ENCODE measurements around the gene BPIFB1. TPM values are rescaled to one million over a fixed set of nuclear protein-coding genes. Genes with fewer than 3 reads are reported as not detected.

BPIFB1 gene
- total and polyA plus RNA-seq, 2 donors (not counting 1 experiment from before 2014, with no cell fraction given), result not detected

- Histone ChIP-seq H3K9ac (ENCODE audit: insufficient read depth, low read length) (no peak overlapping the region), H3K36me3 (ENCODE audit: control insufficient read depth, insufficient read depth, low read length) (no peaks in the 10 kb centered on the region), H3K4me2 (ENCODE audit: extremely low read depth, insufficient read depth, low read length) (no peak overlapping the region), H3K27me3 (ENCODE audit: control insufficient read depth, insufficient read depth, low read length) (peaks cover 3% of the 10 kb centered on the region), H3K4me3 (replicated peaks in 1 of 4; ENCODE audit: control extremely low read depth in 1 of 4, insufficient read depth in 1 of 4, low read depth in 3 of 4, low read length in 4 of 4) (no peak overlapping the region), H2AFZ (ENCODE audit: low read length) (no peak overlapping the region), H3K27ac (ENCODE audit: insufficient read depth, low read length) (no peak overlapping the region), H3K4me1 (ENCODE audit: control insufficient read depth, extremely low read depth, insufficient read depth, low read length) (no peaks in the 10 kb centered on the region), H4K20me1 (ENCODE audit: control insufficient read depth, extremely low read depth, insufficient read depth, low read length) (no peaks in the 10 kb centered on the region), H3K79me2 (ENCODE audit: control insufficient read depth, insufficient read depth, low read length) (no peaks in the 10 kb centered on the region), H3K9me3 (ENCODE audit: control insufficient read depth, insufficient read depth, low read depth, low read length) (no peaks in the 10 kb centered on the region)
- no peak for TF ChIP-seq EZH2 (IDR thresholded peaks at IDR 0.05; ENCODE audit: low read length, missing control alignments)
- TF ChIP-seq, protein P1, sequence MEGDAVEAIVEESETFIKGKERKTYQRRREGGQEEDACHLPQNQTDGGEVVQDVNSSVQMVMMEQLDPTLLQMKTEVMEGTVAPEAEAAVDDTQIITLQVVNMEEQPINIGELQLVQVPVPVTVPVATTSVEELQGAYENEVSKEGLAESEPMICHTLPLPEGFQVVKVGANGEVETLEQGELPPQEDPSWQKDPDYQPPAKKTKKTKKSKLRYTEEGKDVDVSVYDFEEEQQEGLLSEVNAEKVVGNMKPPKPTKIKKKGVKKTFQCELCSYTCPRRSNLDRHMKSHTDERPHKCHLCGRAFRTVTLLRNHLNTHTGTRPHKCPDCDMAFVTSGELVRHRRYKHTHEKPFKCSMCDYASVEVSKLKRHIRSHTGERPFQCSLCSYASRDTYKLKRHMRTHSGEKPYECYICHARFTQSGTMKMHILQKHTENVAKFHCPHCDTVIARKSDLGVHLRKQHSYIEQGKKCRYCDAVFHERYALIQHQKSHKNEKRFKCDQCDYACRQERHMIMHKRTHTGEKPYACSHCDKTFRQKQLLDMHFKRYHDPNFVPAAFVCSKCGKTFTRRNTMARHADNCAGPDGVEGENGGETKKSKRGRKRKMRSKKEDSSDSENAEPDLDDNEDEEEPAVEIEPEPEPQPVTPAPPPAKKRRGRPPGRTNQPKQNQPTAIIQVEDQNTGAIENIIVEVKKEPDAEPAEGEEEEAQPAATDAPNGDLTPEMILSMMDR (conservative IDR thresholded peaks at IDR 0.05 in 1 of 2, IDR thresholded peaks at IDR 0.05 in 1 of 2; ENCODE audit: low read depth in 1 of 2, low read length in 2 of 2), result no peak
- no peak for DNase-seq (ENCODE audit: low read depth in 2 of 2)
Observed at GRCh38 chr20:33304046-33304445, 21.0 kb downstream of the BPIFB1 start.

- TF ChIP-seq, protein P1 (conservative IDR thresholded peaks at IDR 0.05 in 1 of 2, IDR thresholded peaks at IDR 0.05 in 1 of 2; ENCODE audit: low read depth in 1 of 2, low read length in 2 of 2), result no peak
- TF ChIP-seq EZH2 (IDR thresholded peaks at IDR 0.05; ENCODE audit: low read length, missing control alignments), result no peak
- H3K4me2 ChIP-seq (ENCODE audit: extremely low read depth, insufficient read depth, low read length), result no peak overlapping the region
- H4K20me1 ChIP-seq (ENCODE audit: control insufficient read depth, extremely low read depth, insufficient read depth, low read length), result no peaks in the 10 kb centered on the region
- H3K9ac ChIP-seq (ENCODE audit: insufficient read depth, low read length), result no peak overlapping the region
- no peaks in the 10 kb centered on the region for H3K79me2 ChIP-seq (ENCODE audit: control insufficient read depth, insufficient read depth, low read length)
- no peak overlapping the region for H3K4me3 ChIP-seq (replicated peaks in 1 of 4; ENCODE audit: control extremely low read depth in 1 of 4, insufficient read depth in 1 of 4, low read depth in 3 of 4, low read length in 4 of 4)
- DNase-seq (ENCODE audit: low read depth in 2 of 2), result no peak
- H3K36me3 ChIP-seq (ENCODE audit: control insufficient read depth, insufficient read depth, low read length), result no peaks in the 10 kb centered on the region
- no peaks in the 10 kb centered on the region for H3K9me3 ChIP-seq (ENCODE audit: control insufficient read depth, insufficient read depth, low read depth, low read length)
- peaks cover 3% of the 10 kb centered on the region for H3K27me3 ChIP-seq (ENCODE audit: control insufficient read depth, insufficient read depth, low read length)
- no peak overlapping the region for H2AFZ ChIP-seq (ENCODE audit: low read length)
- no peak overlapping the region for H3K27ac ChIP-seq (ENCODE audit: insufficient read depth, low read length)
- no peaks in the 10 kb centered on the region for H3K4me1 ChIP-seq (ENCODE audit: control insufficient read depth, extremely low read depth, insufficient read depth, low read length)
Observed at GRCh38 chr20:33305589-33306057, 22.6 kb downstream of the BPIFB1 start.

DNA sequence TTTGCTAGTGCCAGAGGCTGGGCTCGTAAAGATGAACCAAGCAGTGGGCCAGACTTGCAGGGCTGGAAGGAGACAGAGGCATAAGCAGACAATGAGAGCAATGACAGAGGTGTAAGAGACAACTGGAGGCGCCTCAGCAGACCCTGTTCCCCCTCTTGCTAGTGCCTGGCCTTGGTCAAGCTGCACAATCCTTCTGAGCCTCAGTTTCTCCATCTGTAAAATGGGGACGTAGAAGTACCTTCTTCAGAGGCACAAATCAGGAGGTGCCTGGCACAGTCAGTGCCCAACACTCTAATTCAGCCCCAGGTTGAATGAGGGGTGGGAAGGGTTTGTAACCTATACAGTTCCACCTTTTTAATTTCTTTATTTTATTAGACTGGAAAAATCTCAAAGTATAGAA lies 23.2 kb downstream of the BPIFB1 start:
- peaks cover 3% of the 10 kb centered on the region for H3K27me3 ChIP-seq (ENCODE audit: control insufficient read depth, insufficient read depth, low read length)
- H3K79me2 ChIP-seq (ENCODE audit: control insufficient read depth, insufficient read depth, low read length), result no peaks in the 10 kb centered on the region
- no peak for DNase-seq (ENCODE audit: low read depth in 2 of 2)
- H3K4me1 ChIP-seq (ENCODE audit: control insufficient read depth, extremely low read depth, insufficient read depth, low read length), result no peaks in the 10 kb centered on the region
- no peak overlapping the region for H3K4me3 ChIP-seq (replicated peaks in 1 of 4; ENCODE audit: control extremely low read depth in 1 of 4, insufficient read depth in 1 of 4, low read depth in 3 of 4, low read length in 4 of 4)
- TF ChIP-seq, protein P1 (conservative IDR thresholded peaks at IDR 0.05 in 1 of 2, IDR thresholded peaks at IDR 0.05 in 1 of 2; ENCODE audit: low read depth in 1 of 2, low read length in 2 of 2), result no peak
- TF ChIP-seq EZH2 (IDR thresholded peaks at IDR 0.05; ENCODE audit: low read length, missing control alignments), result no peak
- H2AFZ ChIP-seq (ENCODE audit: low read length), result no peak overlapping the region
- H3K27ac ChIP-seq (ENCODE audit: insufficient read depth, low read length), result no peak overlapping the region
- H3K36me3 ChIP-seq (ENCODE audit: control insufficient read depth, insufficient read depth, low read length), result no peaks in the 10 kb centered on the region
- no peak overlapping the region for H3K4me2 ChIP-seq (ENCODE audit: extremely low read depth, insufficient read depth, low read length)
- no peaks in the 10 kb centered on the region for H3K9me3 ChIP-seq (ENCODE audit: control insufficient read depth, insufficient read depth, low read depth, low read length)
- H4K20me1 ChIP-seq (ENCODE audit: control insufficient read depth, extremely low read depth, insufficient read depth, low read length), result no peaks in the 10 kb centered on the region
- H3K9ac ChIP-seq (ENCODE audit: insufficient read depth, low read length), result no peak overlapping the region

Measured in fibroblast of lung (primary cell).